Osteoblast (primary cell): ENCODE data around the gene DPP7. TPM values are rescaled to one million over a fixed set of nuclear protein-coding genes. Genes with fewer than 3 reads are reported as not detected.

Experiments
- DNase-seq: peaks from one replicate; pipeline ENCODE4 v3.0.0; 2011; ENCODE audit warnings: low spot score, mixed read lengths; ENCODE audit not compliant: insufficient read length; ENCODE audit errors: missing footprints
- H2AFZ ChIP-seq: 2 replicates; pipeline ENCODE4 v1.6.0; 2011; ENCODE audit warnings: mild to moderate bottlenecking, low read length
- H3K27ac ChIP-seq: 2 replicates; pipeline ENCODE4 v1.5.1; 2011; ENCODE audit warnings: mild to moderate bottlenecking, low read depth, low read length, moderate library complexity
- H3K27me3 ChIP-seq: 2 replicates; pipeline ENCODE4 v1.6.0; 2012; ENCODE audit warnings: mild to moderate bottlenecking, control low read depth, inconsistent platforms, low read length, moderate library complexity; ENCODE audit not compliant: insufficient read depth
- H3K36me3 ChIP-seq: 2 replicates; pipeline ENCODE4 v1.5.1; 2011; ENCODE audit warnings: mild to moderate bottlenecking, low read length, control low read depth, moderate library complexity; ENCODE audit not compliant: insufficient read depth
- H3K4me1 ChIP-seq: 2 replicates; pipeline ENCODE4 v1.5.1; 2011; ENCODE audit warnings: mild to moderate bottlenecking, low read length, control low read depth, moderate library complexity; ENCODE audit not compliant: insufficient read depth
- H3K4me2 ChIP-seq: 2 replicates; pipeline ENCODE4 v1.6.0; 2011; ENCODE audit warnings: mild to moderate bottlenecking, low read length; ENCODE audit not compliant: insufficient read depth
- H3K4me3 ChIP-seq: fragments of 200-600 bp; sonication (generic); 3 replicates; pipeline ENCODE4 v1.5.1; 2012; ENCODE audit warnings: mild to moderate bottlenecking, low read length, inconsistent platforms; ENCODE audit not compliant: insufficient read depth
- H3K79me2 ChIP-seq: 2 replicates; pipeline ENCODE4 v1.6.0; 2012; ENCODE audit warnings: mild to moderate bottlenecking, low read length, control low read depth, inconsistent platforms; ENCODE audit not compliant: insufficient read depth
- H3K9me3 ChIP-seq: 2 replicates; pipeline ENCODE4 v1.5.1; 2011; ENCODE audit warnings: low read depth, low read length, control low read depth
- H4K20me1 ChIP-seq: 2 replicates; pipeline ENCODE4 v1.6.0; 2012; ENCODE audit warnings: mild to moderate bottlenecking, low read length, control low read depth; ENCODE audit not compliant: insufficient read depth
- total RNA-seq: library from RNA; depleted of rRNA; stranded (reverse); fragments of >200 nt; gene quantifications from 2 replicates; pipeline ENCODE4 v1.2.3, GENCODE V29; 2012
- TF ChIP-seq, protein P1 (sequence below): IDR thresholded peaks from 2 replicates; pipeline ENCODE4 v1.5.1; 2011; ENCODE audit warnings: mild to moderate bottlenecking, low read depth, low read length, moderate library complexity; ENCODE audit errors: extremely low read depth

The DPP7 gene
- total RNA-seq, 1 donor, result 74.6 TPM

DNA sequence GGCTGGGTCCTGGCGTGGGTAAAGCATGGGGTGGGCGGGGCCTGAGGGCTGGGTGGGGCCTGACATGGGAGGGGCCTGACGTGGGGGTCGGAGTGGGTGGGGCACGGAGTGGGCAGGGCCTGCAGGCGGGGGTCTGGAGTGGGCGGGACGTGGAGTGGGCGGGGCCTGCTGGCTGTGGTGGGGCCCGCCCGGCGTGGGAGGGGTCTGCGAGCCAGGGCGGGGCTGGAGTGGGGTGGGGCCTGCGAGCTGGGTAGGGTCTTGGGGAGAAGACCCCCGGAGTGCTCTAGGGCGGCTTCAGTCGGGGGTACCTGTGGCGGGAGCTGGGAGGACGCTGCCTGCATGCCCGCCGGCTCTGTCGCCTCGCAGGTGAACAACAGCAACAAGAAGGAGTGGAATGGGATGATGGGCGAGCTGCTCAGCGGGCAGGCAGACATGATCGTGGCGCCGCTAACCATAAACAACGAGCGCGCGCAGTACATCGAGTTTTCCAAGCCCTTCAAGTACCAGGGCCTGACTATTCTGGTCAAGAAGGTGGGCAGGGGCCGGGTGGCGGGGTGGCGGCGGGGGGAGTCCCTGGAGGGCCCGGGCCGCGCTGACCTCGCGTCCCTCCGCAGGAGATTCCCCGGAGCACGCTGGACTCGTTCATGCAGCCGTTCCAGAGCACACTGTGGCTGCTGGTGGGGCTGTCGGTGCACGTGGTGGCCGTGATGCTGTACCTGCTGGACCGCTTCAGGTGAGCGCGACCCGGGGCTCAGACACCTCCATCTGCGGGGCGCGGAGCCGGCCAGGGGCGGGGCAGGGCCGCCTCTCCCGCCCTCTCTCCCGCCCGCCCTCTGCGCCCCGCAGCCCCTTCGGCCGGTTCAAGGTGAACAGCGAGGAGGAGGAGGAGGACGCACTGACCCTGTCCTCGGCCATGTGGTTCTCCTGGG lies 47.3 kb upstream of the DPP7 start:
- TF ChIP-seq, protein P1, sequence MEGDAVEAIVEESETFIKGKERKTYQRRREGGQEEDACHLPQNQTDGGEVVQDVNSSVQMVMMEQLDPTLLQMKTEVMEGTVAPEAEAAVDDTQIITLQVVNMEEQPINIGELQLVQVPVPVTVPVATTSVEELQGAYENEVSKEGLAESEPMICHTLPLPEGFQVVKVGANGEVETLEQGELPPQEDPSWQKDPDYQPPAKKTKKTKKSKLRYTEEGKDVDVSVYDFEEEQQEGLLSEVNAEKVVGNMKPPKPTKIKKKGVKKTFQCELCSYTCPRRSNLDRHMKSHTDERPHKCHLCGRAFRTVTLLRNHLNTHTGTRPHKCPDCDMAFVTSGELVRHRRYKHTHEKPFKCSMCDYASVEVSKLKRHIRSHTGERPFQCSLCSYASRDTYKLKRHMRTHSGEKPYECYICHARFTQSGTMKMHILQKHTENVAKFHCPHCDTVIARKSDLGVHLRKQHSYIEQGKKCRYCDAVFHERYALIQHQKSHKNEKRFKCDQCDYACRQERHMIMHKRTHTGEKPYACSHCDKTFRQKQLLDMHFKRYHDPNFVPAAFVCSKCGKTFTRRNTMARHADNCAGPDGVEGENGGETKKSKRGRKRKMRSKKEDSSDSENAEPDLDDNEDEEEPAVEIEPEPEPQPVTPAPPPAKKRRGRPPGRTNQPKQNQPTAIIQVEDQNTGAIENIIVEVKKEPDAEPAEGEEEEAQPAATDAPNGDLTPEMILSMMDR, result no peak
- H3K9me3 ChIP-seq, result no peaks in the 10 kb centered on the region
- no peaks in the 10 kb centered on the region for H3K79me2 ChIP-seq
- H3K4me1 ChIP-seq, result no peaks in the 10 kb centered on the region
- H3K4me2 ChIP-seq, result no peak overlapping the region
- H3K27me3 ChIP-seq, result peaks cover 70% of the 10 kb centered on the region
- no peak overlapping the region for H3K27ac ChIP-seq
- peak; percentile 95 for DNase-seq
- no peaks in the 10 kb centered on the region for H3K36me3 ChIP-seq
- H3K4me3 ChIP-seq, result no peak overlapping the region
- no peak overlapping the region for H2AFZ ChIP-seq
- H4K20me1 ChIP-seq, result peaks cover 5% of the 10 kb centered on the region

DNA sequence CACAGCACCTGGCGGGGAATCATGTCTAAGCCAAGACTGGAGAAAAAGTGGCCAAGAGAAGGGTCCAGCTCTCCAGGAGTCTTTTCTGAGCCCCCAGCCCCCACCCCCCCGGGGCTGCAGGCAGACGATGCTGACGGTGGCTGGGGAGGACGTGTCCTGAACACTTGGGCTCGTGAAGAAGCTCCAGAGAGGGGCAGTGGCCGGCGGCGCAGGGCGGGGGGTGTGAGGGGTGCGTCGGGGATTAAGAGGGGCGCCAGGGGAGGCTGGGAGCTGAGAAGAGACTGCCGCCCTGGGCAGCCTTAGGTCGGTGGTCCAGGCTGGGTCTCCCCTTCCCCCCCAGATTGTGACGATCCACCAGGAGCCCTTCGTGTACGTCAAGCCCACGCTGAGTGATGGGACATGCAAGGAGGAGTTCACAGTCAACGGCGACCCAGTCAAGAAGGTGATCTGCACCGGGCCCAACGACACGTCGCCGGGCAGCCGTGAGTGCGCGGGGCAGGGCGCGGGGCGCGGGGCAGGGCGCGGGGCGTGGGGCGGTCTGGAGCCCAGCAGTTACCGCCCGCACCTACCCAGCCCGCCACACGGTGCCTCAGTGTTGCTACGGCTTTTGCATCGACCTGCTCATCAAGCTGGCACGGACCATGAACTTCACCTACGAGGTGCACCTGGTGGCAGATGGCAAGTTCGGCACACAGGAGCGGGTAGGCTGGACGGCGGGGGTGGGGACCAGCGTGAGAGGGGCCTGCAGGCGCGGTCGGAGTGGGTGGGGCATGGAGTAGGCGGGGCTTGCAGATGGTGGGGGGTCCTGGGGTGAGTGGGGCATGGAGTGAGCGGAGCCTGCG lies 46.4 kb upstream of the DPP7 start:
- TF ChIP-seq, protein P1, result no peak
- H2AFZ ChIP-seq, result no peak overlapping the region
- no peak for DNase-seq
- no peaks in the 10 kb centered on the region for H3K4me1 ChIP-seq
- H3K36me3 ChIP-seq, result no peaks in the 10 kb centered on the region
- no peak overlapping the region for H3K27ac ChIP-seq
- H4K20me1 ChIP-seq, result peaks cover 5% of the 10 kb centered on the region
- no peak overlapping the region for H3K4me3 ChIP-seq
- H3K4me2 ChIP-seq, result no peak overlapping the region
- peaks cover 62% of the 10 kb centered on the region for H3K27me3 ChIP-seq
- no peaks in the 10 kb centered on the region for H3K79me2 ChIP-seq
- no peaks in the 10 kb centered on the region for H3K9me3 ChIP-seq

DNA sequence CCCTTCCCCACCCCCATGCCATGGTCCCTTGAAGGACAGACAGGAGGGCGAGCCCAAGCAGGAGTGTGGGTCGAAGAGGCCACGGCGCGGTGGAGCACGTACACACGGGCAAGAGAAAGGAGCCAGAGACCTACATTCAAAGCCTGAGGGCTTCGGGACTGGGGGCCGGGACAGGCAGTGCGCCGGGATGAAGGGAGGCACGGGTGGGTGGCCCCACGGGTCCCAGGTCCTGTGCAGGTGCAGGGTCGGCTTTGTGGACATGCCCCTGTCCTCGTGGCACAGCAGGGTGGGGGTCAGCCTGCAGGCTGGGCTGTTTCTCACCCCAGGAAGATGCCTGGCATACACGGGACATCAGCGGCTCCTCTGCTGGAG lies 45.5 kb upstream of the DPP7 start:
- no peak for DNase-seq
- Histone ChIP-seq H3K9me3 (no peaks in the 10 kb centered on the region), H3K4me1 (no peaks in the 10 kb centered on the region), H2AFZ (no peak overlapping the region), H4K20me1 (peaks cover 5% of the 10 kb centered on the region), H3K4me3 (no peak overlapping the region), H3K4me2 (no peak overlapping the region), H3K27ac (no peak overlapping the region), H3K79me2 (no peaks in the 10 kb centered on the region), H3K27me3 (peaks cover 57% of the 10 kb centered on the region), H3K36me3 (no peaks in the 10 kb centered on the region)
- TF ChIP-seq, protein P1, result no peak
